22Rv1 (cell line): ENCODE measurements around the gene SLIT1.

Experiments used
- ZFX ChIP-seq: fragments of 450-650 bp; IDR thresholded peaks from 2 replicates; pipeline ENCODE4 v1.6.1; 2017; ENCODE audit warnings: antibody characterized with exemption, borderline replicate concordance
- TF ChIP-seq, protein P1 (sequence below): fragments of 450-650 bp; IDR thresholded peaks from 2 replicates; pipeline ENCODE4 v1.5.1; 2017; ENCODE audit warnings: mild to moderate bottlenecking

DNA sequence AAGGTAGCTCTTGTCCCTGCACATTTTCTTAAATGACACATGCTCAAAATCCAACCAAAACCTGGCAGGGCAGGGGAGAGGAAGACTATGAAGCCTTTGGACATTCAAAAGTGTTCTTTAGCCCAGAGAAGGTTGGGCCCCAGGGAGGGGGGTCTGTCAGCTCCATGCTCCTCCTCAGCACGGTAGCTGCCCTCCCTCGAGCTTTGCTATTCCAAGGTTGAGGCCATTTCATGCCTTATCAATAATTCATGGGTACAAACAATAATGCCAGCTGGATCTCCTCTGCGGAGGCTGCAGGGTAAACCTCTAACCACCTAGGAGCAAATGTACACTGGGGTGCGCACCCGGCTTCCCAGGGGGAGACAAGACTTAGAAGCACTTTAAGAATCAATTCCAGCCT is 61.5 kb downstream of the SLIT1 start:
- TF ChIP-seq, protein P1, sequence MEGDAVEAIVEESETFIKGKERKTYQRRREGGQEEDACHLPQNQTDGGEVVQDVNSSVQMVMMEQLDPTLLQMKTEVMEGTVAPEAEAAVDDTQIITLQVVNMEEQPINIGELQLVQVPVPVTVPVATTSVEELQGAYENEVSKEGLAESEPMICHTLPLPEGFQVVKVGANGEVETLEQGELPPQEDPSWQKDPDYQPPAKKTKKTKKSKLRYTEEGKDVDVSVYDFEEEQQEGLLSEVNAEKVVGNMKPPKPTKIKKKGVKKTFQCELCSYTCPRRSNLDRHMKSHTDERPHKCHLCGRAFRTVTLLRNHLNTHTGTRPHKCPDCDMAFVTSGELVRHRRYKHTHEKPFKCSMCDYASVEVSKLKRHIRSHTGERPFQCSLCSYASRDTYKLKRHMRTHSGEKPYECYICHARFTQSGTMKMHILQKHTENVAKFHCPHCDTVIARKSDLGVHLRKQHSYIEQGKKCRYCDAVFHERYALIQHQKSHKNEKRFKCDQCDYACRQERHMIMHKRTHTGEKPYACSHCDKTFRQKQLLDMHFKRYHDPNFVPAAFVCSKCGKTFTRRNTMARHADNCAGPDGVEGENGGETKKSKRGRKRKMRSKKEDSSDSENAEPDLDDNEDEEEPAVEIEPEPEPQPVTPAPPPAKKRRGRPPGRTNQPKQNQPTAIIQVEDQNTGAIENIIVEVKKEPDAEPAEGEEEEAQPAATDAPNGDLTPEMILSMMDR, result no peak
- TF ChIP-seq ZFX, result no peak
